HG03095 (cell line): Measurements from ENCODE around the gene PLCG2.

Source experiments
- ATAC-seq: cut with Tn5 transposase; IDR thresholded peaks from one replicate; pipeline ENCODE4 v1.9.1; 2021; ENCODE audit warnings: moderate library complexity; ENCODE audit not compliant: unreplicated experiment

PLCG2 gene

GRCh38 chr16:81841722-81842121 is 62.6 kb downstream of the PLCG2 start:
- ATAC-seq = peak; percentile 35

GRCh38 chr16:81842564-81843242 is 63.6 kb downstream of the PLCG2 start:
- ATAC-seq = no peak

- no peak for ATAC-seq
Measured at GRCh38 chr16:81843243-81843582, 64.1 kb downstream of the PLCG2 start.

GRCh38 chr16:81843683-81844082 is 64.6 kb downstream of the PLCG2 start:
- no peak for ATAC-seq

GRCh38 chr16:81846105-81846504 is 67.0 kb downstream of the PLCG2 start:
- no peak for ATAC-seq

GRCh38 chr16:81848306-81848853 is 69.3 kb downstream of the PLCG2 start:
- no peak for ATAC-seq

- no peak for ATAC-seq
Measured at GRCh38 chr16:81850197-81850944, 71.3 kb downstream of the PLCG2 start.

GRCh38 chr16:81852347-81852746 is 73.3 kb downstream of the PLCG2 start:
- ATAC-seq = no peak

- ATAC-seq = no peak
Measured at GRCh38 chr16:81855552-81856153, 76.6 kb downstream of the PLCG2 start.

GRCh38 chr16:81860287-81861266 is 81.5 kb downstream of the PLCG2 start:
- no peak for ATAC-seq

GRCh38 chr16:81861503-81861902 is 82.4 kb downstream of the PLCG2 start:
- ATAC-seq = no peak

GRCh38 chr16:81861915-81862314 is 82.8 kb downstream of the PLCG2 start:
- ATAC-seq = no peak

GRCh38 chr16:81863630-81864352 is 84.7 kb downstream of the PLCG2 start:
- ATAC-seq = peak; percentile 71

- no peak for ATAC-seq
Measured at GRCh38 chr16:81864646-81865382, 85.7 kb downstream of the PLCG2 start.

- no peak for ATAC-seq
Measured at GRCh38 chr16:81866820-81867440, 87.8 kb downstream of the PLCG2 start.

GRCh38 chr16:81868057-81868748 is 89.1 kb downstream of the PLCG2 start:
- no peak for ATAC-seq

- no peak for ATAC-seq
Measured at GRCh38 chr16:81869326-81869725, 90.2 kb downstream of the PLCG2 start.

GRCh38 chr16:81873206-81873605 is 94.1 kb downstream of the PLCG2 start:
- ATAC-seq = no peak
